ENCODE data around the gene PDSS2.

PDSS2 gene

GRCh38 chr6:107103082-107103481, 356.3 kb downstream of the PDSS2 start:
- TF ChIP-seq CTCF (conservative IDR thresholded peaks at IDR 0.05): no peak
- no peak overlapping the region for H3K27ac ChIP-seq

Measured in VCaP (cell line).